NT2/D1 (cell line): ENCODE results near the gene DNMT3B.

Experiments used
- SUZ12 ChIP-seq: IDR thresholded peaks from 2 replicates; pipeline ENCODE4 v1.6.1; 2011; ENCODE audit not compliant: insufficient read length, insufficient read depth; ENCODE audit errors: extremely low read depth
- YY1 ChIP-seq: IDR thresholded peaks from 2 replicates; pipeline ENCODE4 v1.6.1; 2011; ENCODE audit not compliant: insufficient read length, insufficient read depth

DNA sequence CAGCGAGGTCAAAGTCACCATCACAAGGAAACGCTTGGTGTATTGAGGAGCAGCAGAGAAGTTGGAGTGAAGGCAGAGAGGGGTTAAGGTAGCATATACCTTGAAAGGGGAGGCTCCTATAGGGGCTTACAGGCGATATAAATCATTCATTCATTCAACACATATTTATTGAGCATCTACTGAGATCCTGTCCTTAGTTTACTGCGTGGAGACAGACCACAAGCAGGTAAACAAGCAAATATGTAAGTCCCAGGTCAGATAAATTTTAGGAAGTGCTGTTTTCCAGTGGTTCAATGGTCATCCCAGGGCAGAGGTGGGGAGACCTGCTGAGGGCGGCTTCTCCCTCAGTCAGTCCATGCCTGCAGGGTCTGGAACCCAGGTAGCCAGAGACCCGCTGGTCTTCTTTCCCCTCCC is 761 bp upstream of the DNMT3B start:
- TF ChIP-seq SUZ12 (no peak), YY1 (no peak)
